Activated CD8-positive, alpha-beta memory T cell treated with anti-CD3 and anti-CD28 coated beads, Interleukin-2, amount 50 U/mL, for 4 hours (primary cell): ENCODE data around the gene MAGEA2.
"Not testable (repeated sequence)": the region's sequence is repeated elsewhere in the genome, so short reads cannot be mapped to it uniquely, and the experiment has no call there.

Experiments used
- DNase-seq: peaks from one replicate; pipeline ENCODE4 v3.0.0-alpha.2; 2020

The MAGEA2 gene, protein sequence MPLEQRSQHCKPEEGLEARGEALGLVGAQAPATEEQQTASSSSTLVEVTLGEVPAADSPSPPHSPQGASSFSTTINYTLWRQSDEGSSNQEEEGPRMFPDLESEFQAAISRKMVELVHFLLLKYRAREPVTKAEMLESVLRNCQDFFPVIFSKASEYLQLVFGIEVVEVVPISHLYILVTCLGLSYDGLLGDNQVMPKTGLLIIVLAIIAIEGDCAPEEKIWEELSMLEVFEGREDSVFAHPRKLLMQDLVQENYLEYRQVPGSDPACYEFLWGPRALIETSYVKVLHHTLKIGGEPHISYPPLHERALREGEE

DNA sequence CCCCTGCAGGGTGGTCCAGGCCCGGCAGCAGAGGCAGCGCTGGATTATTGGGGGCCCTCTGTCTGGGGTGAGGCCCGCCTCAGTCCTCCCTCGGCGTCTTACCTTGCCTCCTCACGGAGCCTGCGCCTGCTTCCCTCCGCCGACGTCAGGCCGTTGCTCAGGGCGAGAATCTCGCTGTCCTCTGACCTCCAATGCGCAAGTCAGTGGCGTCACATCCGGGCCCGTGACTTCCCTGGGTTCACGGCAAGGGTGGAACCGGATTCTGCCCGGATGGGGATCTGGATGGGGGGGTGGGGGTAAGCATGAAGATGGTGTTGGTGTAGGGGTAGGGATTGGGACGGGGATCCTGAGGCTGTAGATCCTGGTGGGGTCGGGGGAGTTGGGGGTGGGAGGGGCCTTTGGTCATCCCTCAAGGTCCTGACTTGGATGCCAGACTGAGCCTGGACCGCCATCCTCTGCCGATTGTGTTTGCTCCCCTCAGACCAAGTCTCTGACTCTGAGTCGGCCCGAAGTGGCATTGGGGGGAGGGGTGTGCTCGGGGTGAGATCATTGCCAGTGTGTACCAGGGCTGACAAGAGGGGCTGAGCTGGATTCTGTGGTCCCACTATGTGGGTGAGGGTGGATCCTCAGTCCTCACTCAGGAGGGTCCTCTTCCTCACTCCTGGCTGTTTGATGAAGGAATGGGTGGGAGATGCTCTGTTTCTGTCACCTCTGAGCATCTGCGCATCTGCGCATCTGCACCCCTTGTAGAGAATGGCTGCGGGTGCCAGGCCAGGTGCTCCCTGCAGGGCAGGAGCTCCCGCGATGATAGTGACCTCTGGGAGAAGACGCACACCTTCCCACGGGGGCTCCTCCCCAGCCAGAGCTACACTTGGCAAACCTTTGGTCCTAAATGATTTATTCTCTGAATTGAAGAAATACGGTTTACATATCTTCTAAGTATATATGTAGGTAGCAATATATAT is at the start of gene MAGEA2:
TSS of gene MAGEA2 (minus strand) at position 157 of the 965 bp plus-strand sequence. CDS start 2,479 bp downstream, outside the sequence.
- not testable (repeated sequence) for DNase-seq

DNA sequence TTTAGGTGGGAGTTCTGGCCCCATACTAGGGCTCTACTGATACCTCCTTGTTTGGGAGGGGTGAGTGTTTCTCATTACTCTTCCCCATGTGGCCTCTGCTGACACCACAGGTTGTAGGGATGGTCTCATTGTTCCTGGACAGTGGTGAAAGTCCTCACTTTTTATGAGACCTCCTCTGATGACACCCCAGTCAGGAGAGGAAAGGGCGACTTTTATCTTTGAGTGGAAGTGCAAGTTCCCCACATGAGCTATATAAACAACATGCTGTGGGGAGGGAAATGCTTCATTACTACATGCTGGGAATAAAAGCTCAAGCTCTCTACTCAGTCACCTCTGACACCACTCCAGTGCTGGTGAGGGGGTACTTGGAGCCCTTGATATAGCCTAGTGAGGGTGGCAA is 45.3 kb upstream of the MAGEA2 start:
- no peak for DNase-seq

DNA sequence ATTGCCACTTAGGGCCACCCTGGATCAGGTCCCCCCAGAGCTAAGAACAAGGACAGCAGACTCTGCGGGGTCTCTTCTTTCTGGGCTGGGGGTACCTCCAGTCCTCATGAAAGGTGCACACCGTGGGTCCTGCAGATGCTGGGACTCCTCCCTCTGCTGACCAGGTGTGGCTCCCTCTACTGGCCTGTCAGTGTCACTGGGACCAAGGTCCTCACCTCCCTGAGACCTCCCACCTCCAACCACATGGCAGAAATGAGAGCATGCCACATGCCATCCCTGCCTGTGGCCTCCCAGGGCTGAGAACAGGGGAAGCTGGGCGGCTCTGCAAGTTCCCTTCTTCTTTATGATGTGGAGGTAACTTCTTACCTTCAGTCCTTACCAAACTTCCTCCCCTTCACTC is 33.4 kb upstream of the MAGEA2 start:
- not testable (repeated sequence) for DNase-seq

DNA sequence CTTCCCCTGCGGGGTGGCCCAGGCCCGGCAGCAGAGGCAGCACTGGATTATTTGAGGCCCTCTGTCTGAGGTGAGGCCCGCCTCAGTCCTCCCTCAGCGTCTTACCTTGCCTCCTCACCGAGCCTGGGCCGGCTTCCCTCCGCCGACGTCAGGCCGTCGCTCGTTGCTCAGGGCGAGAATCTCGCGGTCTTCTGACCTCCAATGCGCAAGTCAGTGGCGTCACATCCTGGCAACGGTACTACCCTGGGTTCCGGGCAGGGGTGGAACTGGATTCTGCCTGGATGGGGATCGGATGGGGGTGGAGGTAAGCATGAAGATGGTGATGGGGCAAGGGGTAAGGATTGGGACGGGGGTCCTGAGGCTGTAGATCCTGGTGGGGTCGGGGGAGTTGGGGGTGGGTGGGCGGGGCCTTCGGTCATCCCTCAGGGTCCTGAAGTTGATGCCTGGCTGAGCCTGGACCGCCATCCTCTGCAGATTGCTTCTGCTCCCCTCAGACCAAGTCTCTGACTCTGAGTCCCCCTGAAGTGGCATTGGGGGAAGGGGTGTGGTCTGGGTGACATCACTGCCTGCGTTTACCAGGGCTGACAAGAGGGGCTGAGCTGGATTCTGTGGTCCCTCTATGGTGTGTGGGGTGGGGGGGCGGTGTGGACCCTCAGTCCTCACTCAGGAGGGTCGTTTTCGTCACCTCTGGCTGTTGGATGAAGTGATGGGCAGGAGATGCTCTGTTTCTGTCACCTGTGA is 16.1 kb upstream of the MAGEA2 start, which contains the start of gene MAGEA6:
TSS of gene MAGEA6 (minus strand) at position 141 of the 741 bp plus-strand sequence. CDS start 2,039 bp downstream, outside the sequence.
- not testable (repeated sequence) for DNase-seq

DNA sequence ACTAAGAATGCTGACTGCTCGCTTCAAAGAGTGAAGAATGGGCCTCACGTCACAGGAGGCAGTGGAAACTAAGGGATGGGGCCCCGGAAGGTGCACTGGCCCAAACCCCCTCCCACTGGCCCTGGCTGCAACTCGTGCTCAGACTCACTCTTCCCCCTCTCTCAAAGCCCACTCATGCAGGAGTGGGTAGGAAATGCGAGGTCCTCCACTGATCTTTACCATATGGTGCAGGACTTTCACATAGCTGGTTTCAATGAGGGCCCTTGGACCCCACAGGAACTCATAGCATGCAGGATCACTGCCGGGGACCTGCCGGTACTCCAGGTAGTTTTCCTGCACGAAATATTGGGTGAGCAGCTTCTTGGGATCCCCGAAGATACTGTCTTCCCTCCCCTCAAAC is 12.9 kb upstream of the MAGEA2 start:
- DNase-seq, result not testable (repeated sequence)

DNA sequence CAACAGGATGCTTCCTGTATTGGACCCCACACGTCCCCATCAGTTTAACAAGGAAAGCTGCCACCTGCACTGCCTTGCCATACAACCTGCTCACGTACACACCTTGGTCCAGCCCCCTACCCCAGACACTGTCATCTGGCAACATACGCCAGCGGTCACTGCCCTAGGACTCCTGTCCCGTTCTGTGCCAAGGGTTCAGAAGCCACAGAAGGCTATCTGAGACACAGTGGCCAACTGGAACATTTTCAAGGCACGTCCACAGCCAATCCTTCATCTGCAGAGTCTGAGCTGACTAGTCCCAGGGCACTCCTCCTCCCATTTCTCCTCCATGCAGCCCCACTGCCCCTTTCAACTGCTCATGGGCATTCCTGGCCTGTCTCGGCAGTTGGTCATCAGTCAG is 7.9 kb upstream of the MAGEA2 start:
- DNase-seq, result not testable (repeated sequence)

DNA sequence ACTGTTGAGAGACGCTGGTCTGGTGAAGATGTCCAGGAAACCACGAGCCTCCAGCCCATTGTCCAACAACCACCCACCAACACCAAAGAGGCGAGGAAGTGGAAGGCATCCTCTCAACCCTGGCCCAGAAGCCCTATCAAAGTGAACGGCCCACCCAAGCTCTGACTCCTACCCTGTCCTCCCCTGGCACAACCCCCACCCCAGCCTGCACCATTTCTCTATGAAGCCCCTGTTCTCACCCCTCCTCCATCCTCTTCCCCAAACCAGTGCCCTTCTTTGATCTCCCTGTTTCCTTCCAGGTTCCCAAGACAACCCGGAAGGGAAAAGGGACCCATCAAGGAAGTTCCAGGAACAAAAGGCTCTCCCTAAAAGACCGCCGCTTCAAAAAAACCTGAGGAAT is 5.9 kb upstream of the MAGEA2 start:
- not testable (repeated sequence) for DNase-seq

DNA sequence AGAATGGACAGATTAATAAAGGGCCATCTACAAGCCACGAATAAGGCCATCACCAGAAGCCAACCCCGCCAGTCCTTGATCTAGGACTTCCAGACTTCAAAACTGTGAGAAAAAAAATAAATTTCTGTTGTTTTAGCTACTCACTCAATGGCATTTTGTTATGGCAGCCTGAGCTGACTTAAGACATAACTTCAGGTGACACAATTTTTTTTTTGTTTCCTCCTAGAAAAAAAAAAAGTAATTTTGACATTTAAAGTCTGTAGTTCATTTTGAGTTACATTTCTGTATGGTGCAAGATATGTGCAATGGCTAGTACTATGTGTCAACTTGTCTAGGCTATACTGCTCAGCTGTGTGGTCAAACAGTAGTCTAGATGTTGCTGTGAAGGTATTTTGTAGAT is 5.3 kb upstream of the MAGEA2 start, which contains the start of gene CSAG3:
TSS of gene CSAG3 (plus strand) at position 301 of the 400 bp plus-strand sequence.
- not testable (repeated sequence) for DNase-seq

DNA sequence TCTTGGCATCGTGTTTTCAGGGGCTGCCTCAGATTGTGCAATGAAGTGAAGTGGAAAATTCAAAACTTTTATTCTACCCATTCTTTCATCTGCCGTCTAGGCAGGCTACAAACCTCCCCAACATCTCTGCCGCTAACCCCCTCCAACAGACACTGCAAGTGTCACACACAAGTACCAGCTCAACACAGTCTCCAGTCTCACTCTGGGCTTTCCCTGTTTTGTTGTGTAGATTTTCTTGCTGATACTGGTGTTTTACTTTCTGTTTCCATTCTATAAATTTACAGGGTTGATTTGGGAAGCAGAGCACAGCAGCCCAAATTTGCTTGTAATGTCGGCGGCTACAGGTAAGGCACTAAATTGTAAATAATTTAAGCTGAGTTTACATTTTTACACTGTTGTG is 1.2 kb upstream of the MAGEA2 start:
- DNase-seq, result not testable (repeated sequence)

DNA sequence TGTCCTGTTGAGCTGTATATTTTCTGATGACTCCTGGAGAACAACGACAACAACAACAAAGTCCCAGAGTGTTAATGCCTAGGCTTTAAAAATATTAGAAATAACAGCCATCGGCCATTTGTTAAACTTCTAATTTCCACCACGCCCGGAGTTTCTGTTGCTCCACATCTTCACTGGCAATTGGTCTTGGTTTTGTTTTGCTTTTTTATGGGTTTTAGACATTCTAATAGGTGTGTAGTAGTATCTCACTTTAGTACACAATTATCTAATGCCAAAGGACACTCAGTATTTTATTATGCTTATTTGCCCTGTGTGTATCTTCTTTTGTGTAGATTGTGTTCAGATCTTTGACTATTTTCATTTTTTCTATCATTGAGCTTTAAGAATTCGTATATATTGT is 15.1 kb downstream of the MAGEA2 start:
- no peak for DNase-seq

DNA sequence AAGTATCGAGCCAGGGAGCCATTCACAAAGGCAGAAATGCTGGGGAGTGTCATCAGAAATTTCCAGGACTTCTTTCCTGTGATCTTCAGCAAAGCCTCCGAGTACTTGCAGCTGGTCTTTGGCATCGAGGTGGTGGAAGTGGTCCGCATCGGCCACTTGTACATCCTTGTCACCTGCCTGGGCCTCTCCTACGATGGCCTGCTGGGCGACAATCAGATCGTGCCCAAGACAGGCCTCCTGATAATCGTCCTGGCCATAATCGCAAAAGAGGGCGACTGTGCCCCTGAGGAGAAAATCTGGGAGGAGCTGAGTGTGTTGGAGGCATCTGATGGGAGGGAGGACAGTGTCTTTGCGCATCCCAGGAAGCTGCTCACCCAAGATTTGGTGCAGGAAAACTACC is 17.1 kb downstream of the MAGEA2 start:
- DNase-seq, result not testable (repeated sequence)

DNA sequence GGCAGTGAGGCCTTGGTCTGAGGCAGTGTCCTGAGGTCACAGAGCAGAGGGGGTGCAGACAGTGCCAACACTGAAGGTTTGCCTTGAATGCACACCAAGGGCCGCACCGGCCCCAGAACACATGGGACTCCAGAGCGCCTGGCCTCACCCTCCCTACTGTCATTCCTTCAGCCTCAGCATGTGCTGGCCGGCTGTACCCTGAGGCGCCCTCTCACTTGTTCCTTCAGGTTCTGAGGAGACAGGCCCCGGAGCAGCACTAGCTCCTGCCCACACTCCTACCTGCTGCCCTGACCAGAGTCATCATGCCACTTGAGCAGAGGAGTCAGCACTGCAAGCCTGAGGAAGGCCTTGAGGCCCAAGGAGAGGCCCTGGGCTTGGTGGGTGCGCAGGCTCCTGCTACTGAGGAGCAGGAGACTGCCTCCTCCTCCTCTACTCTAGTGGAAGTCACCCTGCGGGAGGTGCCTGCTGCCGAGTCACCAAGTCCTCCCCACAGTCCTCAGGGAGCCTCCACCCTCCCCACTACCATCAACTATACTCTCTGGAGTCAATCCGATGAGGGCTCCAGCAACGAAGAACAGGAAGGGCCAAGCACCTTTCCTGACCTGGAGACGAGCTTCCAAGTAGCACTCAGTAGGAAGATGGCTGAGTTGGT is 17.7 kb downstream of the MAGEA2 start:
- no peak for DNase-seq

DNA sequence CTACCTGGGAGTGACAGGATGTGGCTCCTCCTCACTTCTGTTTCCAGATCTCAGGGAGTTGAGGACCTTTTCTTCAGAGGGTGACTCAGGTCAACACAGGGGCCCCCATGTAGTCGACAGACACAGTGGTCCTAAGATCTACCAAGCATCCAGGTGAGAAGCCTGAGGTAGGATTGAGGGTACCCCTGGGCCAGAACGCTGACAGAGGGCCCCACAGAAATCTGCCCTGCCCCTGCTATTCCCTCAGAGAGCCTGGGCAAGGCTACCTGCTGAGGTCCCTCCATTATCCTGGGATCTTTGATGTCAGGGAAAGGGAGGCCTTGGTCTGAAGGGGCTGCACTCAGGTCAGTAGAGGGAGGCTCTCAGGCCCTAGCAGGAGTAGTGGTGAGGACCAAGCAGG is 18.5 kb downstream of the MAGEA2 start:
- no peak for DNase-seq

DNA sequence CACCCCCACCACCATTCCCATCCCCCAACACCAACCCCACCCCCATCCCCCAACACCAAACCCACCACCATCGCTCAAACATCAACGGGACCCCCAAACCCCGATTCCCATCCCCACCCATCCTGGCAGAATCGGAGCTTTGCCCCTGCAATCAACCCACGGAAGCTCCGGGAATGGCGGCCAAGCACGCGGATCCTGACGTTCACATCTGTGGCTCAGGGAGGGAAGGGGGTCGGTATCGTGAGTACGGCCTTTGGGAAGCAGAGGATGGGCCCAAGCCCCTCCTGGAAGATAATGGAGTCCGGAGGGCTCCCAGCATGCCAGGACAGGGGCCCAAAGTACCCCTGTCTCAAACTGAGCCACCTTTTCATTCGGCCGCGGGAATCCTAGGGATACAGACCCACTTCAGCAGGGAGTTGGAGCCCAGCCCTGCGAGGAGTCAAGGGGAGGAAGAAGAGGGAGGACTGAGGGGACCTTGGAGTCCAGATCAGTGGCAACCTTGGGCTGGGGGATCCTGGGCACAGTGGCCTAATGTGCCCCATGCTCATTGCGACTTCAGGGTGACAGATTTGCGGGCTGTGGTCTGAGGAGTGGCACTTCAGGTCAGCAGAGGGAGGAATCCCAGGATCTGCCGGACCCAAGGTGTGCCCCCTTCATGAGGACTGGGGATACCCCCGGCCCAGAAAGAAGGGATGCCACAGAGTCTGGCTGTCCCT is 19.3 kb downstream of the MAGEA2 start:
- DNase-seq, result not testable (repeated sequence)

DNA sequence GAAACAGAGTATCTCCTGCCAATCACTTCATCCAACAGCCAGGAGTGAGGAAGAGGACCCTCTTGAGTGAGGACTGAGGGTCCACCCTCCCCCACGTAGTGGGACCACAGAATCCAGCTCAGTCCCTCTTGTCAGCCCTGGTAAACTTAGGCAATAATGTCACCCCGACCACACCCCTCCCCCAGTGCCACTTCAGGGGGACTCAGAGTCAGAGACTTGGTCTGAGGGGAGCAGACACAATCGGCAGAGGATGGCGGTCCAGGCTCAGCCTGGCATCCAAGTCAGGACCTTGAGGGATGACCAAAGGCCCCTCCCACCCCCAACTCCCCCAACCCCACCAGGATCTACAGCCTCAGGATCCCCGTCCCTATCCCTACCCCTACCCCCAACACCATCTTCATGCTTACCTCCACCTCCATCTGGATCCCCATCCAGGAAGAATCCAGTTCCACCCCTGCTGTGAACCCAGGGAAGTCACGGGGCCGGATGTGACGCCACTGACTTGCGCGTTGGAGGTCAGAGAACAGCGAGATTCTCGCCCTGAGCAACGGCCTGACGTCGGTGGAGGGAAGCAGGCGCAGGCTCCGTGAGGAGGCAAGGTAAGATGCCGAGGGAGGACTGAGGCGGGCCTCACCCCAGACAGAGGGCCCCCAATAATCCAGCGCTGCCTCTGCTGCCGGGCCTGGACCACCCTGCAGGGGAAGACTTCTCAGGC is 20.2 kb downstream of the MAGEA2 start, which contains the start of the genes CSAG1 and MAGEA12:
TSS of gene CSAG1 (minus strand) at position 461 of the 715 bp plus-strand sequence. CDS start 1,261 bp downstream, outside the sequence.
TSS of gene MAGEA12 (plus strand) at position 497 of the 715 bp plus-strand sequence. CDS start 2,405 bp downstream, outside the sequence.
- no peak for DNase-seq

DNA sequence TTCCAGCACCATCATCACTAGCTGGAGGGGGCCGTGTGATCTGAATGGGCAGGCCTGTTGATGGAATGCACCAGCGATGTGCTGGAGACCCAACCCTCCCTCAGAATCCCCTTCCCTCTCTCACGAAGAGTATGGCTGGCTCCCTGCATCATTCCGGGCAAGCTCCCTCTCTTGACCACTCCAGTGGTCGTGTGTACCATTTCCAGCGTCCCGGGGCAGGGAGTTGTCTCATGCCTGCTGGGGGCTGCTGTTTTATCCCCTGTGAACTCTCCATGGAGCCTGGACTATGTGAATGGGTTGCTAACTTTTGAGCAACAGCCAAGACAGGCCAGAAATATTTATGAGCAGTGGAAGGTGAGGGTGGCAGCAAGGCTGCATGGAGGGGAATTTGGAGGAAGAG is 28.2 kb downstream of the MAGEA2 start:
- DNase-seq, result no peak

DNA sequence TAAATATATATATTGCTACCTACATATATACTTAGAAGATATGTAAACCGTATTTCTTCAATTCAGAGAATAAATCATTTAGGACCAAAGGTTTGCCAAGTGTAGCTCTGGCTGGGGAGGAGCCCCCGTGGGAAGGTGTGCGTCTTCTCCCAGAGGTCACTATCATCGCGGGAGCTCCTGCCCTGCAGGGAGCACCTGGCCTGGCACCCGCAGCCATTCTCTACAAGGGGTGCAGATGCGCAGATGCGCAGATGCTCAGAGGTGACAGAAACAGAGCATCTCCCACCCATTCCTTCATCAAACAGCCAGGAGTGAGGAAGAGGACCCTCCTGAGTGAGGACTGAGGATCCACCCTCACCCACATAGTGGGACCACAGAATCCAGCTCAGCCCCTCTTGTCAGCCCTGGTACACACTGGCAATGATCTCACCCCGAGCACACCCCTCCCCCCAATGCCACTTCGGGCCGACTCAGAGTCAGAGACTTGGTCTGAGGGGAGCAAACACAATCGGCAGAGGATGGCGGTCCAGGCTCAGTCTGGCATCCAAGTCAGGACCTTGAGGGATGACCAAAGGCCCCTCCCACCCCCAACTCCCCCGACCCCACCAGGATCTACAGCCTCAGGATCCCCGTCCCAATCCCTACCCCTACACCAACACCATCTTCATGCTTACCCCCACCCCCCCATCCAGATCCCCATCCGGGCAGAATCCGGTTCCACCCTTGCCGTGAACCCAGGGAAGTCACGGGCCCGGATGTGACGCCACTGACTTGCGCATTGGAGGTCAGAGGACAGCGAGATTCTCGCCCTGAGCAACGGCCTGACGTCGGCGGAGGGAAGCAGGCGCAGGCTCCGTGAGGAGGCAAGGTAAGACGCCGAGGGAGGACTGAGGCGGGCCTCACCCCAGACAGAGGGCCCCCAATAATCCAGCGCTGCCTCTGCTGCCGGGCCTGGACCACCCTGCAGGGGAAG is 39.5 kb downstream of the MAGEA2 start, which contains the start of gene MAGEA2B:
TSS of gene MAGEA2B (plus strand) at position 814 of the 973 bp plus-strand sequence. CDS start 2,479 bp downstream, outside the sequence.
- DNase-seq, result not testable (repeated sequence)

DNA sequence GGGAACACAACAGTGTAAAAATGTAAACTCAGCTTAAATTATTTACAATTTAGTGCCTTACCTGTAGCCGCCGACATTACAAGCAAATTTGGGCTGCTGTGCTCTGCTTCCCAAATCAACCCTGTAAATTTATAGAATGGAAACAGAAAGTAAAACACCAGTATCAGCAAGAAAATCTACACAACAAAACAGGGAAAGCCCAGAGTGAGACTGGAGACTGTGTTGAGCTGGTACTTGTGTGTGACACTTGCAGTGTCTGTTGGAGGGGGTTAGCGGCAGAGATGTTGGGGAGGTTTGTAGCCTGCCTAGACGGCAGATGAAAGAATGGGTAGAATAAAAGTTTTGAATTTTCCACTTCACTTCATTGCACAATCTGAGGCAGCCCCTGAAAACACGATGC is 40.4 kb downstream of the MAGEA2 start:
- not testable (repeated sequence) for DNase-seq

DNA sequence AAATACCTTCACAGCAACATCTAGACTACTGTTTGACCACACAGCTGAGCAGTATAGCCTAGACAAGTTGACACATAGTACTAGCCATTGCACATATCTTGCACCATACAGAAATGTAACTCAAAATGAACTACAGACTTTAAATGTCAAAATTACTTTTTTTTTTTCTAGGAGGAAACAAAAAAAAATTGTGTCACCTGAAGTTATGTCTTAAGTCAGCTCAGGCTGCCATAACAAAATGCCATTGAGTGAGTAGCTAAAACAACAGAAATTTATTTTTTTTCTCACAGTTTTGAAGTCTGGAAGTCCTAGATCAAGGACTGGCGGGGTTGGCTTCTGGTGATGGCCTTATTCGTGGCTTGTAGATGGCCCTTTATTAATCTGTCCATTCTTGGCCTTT is 44.5 kb downstream of the MAGEA2 start, which contains the start of gene CSAG2:
TSS of gene CSAG2 (minus strand) at position 101 of the 400 bp plus-strand sequence. CDS start 161 bp downstream, outside the sequence.
- not testable (repeated sequence) for DNase-seq
